Activated naive CD4-positive, alpha-beta T cell (primary cell): ENCODE data around the gene PCDHGA2.
"Not testable (repeated sequence)": the region's sequence is repeated elsewhere in the genome, so short reads cannot be mapped to it uniquely, and the experiment has no call there.

Experiments
- DNase-seq, 4 experiments: peaks; one replicate each; lab custom pipeline; 2025; lab: John Stamatoyannopoulos, UW

PCDHGA2 gene

DNA sequence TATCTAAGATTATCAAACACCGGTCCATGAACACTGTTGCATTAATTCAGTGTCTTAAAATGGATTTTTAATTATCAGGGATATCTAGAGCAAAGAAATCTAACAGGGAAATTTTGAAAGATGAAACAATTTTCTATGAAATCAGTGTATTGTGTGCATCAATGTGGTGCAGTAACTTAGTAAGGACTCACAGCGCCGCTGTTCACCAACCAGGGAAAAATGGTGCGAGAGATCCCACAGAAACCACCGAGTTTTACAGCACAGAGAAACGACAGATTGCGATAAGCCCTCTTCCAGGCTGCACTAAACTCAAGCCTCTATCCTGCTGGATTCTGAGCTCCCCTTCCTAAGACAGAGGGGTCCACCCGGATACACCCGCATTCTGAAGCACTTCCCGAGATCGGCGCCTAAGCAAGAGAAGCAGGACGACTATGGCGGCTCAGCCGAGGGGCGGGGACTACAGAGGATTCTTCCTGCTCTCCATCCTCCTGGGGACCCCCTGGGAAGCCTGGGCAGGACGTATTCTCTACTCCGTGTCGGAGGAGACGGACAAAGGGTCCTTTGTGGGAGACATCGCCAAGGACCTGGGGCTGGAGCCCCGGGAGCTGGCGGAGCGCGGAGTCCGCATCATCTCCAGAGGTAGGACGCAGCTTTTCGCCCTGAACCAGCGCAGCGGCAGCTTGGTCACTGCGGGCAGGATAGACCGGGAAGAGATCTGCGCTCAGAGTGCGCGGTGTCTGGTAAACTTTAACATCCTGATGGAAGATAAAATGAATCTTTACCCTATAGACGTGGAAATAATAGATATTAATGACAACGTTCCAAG lies 44.1 kb downstream of the PCDHGA2 start, which contains the start of gene PCDHGA7:
Gene PCDHGA7, plus strand, starts transcription at position 274 of the 826 bp plus-strand sequence. Its CDS starts 158 bp downstream, at position 432.
- no peak for DNase-seq

DNA sequence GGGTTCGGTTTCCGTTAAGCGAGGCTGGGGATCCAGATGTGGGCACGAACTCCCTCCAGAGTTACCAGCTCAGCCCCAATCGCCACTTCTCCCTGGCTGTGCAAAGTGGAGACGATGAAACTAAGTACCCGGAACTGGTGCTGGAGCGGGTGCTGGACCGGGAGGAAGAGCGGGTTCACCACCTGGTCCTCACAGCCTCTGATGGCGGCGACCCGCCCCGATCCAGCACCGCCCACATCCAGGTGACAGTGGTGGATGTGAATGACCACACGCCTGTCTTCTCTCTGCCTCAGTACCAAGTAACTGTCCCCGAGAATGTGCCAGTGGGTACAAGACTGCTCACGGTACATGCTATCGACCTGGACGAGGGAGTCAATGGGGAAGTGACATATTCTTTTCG lies 44.8 kb downstream of the PCDHGA2 start:
- DNase-seq, result no peak

DNA sequence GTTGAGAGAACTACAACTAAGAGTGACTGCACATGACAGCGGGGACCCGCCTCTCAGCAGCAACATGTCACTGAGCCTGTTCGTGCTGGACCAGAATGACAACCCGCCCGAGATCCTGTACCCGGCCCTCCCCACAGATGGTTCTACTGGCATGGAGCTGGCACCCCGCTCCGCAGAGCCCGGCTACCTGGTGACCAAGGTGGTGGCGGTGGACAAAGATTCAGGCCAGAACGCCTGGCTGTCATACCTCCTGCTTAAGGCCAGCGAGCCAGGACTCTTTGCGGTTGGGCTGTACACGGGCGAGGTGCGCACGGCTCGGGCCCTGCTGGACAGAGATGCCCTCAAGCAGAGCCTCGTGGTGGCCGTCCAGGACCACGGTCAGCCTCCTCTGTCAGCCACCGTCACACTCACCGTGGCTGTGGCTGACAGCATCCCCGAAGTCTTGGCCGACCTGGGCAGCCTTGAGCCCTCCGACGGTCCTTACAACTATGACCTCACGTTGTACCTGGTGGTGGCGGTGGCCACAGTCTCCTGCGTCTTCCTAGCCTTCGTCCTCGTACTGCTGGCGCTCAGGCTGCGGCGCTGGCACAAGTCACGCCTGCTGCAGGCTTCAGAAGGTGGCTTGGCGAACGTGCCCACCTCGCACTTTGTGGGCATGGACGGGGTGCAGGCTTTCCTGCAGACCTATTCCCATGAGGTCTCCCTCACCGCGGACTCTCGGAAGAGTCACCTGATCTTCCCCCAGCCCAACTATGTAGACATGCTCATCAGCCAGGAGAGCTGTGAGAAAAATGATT lies 46.1 kb downstream of the PCDHGA2 start:
- DNase-seq, result no peak

DNA sequence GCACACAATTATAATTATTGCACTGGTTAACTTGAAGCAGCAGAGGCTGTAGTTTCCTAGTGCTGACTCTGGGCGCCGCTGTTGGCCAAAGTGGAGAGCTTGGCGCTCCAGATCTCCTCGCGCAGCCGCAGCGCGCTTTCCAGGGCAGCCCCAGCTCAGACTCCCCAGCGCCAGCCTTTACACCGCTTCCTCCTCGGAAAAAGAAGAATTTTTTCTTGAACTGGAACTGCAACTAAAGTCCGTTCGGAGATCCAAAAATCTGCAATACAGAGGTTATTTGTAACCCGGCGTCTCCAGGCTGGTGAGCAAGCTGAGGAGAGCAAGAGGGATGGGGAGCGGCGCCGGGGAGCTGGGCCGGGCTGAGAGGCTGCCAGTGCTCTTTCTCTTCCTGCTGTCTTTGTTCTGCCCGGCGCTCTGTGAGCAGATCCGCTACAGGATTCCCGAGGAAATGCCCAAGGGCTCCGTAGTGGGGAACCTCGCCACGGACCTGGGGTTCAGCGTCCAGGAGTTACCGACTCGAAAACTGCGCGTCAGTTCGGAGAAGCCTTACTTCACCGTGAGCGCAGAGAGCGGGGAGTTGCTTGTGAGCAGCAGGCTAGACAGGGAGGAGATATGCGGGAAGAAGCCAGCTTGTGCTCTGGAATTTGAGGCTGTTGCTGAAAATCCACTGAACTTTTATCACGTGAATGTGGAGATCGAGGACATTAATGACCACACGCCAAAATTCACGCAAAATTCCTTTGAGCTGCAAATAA lies 49.2 kb downstream of the PCDHGA2 start, which contains the start of gene PCDHGB4:
Gene PCDHGB4, plus strand, starts transcription at position 142 of the 755 bp plus-strand sequence. Its CDS starts 187 bp downstream, at position 329.
- not testable (repeated sequence) for DNase-seq

DNA sequence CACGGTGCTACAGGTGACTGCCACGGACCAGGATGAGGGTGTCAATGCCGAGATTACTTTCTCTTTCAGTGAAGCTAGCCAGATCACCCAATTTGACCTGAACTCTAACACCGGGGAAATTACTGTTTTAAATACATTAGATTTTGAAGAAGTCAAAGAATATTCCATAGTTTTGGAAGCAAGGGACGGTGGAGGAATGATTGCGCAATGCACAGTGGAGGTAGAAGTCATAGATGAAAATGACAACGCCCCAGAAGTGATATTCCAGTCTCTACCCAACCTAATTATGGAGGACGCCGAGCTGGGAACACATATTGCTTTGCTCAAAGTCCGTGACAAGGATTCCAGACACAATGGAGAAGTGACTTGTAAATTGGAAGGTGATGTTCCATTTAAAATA lies 50.1 kb downstream of the PCDHGA2 start:
- no peak for DNase-seq

DNA sequence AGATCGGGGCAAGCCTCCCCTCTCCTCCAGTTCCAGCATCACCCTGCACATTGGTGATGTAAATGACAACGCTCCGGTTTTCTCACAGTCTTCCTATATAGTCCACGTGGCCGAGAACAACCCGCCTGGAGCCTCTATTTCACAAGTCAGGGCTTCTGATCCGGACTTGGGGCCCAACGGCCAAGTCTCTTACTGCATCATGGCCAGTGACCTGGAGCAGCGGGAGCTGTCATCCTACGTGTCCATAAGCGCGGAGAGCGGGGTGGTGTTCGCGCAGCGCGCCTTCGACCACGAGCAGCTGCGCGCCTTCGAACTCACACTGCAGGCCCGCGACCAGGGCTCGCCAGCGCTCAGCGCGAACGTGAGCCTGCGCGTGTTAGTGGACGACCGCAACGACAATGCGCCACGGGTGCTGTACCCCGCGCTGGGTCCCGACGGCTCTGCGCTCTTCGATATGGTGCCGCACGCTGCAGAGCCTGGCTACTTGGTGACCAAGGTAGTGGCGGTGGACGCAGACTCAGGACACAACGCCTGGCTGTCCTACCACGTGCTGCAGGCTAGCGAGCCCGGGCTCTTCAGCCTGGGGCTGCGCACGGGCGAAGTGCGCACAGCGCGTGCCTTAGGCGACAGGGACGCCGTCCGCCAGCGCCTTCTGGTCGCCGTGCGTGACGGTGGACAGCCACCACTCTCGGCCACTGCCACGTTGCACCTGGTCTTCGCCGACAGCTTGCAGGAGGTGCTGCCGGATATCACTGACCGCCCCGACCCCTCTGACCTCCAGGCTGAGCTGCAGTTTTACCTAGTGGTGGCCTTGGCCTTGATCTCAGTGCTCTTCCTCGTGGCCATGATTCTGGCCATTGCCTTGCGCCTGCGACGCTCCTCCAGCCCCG lies 50.8 kb downstream of the PCDHGA2 start:
- no peak for DNase-seq

DNA sequence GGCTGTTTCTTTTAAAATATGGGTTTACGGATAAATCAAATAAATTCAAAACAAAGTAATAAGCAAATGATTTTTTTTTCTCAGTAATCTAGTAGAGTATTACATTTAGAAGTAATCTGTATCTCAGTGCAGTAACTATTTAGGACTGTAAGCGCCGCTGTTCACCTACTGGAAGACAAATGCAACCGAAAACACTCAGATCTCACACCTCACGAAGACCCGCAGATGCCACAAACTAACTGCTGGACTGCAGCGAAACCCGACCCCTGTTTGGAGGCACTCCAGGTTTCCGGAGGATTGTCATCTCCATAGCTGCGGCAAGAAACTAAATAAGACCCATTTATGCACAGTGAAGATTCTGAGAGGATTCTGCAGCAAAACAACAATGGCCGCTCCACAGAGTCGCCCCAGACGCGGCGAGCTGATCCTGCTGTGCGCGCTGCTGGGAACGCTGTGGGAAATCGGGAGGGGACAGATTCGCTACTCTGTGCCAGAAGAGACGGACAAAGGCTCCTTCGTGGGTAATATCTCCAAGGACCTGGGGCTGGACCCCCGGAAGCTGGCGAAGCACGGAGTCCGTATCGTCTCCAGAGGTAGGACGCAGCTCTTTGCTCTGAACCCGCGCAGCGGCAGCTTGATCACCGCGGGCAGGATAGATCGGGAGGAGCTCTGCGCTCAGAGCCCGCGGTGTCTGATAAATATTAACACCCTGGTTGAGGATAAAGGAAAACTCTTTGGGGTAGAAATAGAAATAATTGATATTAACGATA lies 54.1 kb downstream of the PCDHGA2 start, which contains the start of gene PCDHGA8:
Gene PCDHGA8, plus strand, starts transcription at position 205 of the 770 bp plus-strand sequence. Its CDS starts 181 bp downstream, at position 386.
- DNase-seq, result no peak
